HG03060 (cell line): ENCODE data around the gene SCART1.
"Not testable (repeated sequence)": the region's sequence is repeated elsewhere in the genome, so short reads cannot be mapped to it uniquely, and the experiment has no call there.

ENCODE experiments used
- ATAC-seq: cut with Tn5 transposase; IDR thresholded peaks from one replicate; pipeline ENCODE4 v1.9.1; 2021; ENCODE audit warnings: low read depth, moderate number of reproducible peaks; ENCODE audit not compliant: unreplicated experiment

Gene SCART1

GRCh38 chr10:133467286-133467911 is 13.7 kb downstream of the SCART1 start:
- ATAC-seq, result no peak

DNA sequence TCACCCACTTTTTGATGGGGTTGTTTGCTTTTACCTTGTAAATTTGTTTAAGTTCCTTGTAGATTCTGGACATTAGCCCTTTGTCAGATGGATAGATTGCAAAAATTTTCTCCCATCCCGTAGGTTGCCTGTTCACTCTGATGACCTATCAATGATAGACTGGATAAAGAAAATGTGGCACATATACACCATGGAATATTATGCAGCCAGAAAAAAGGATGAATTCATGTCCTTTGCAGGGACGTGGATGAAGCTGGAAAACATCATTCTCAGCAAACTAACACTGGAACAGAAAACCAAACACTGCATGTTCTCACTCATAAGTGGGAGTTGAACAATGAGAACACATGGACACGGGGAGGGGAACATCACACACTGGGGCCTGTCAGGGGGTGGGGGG is 15.5 kb downstream of the SCART1 start:
- ATAC-seq, result not testable (repeated sequence)

- no peak for ATAC-seq
These were observed 17.8 kb downstream of the SCART1 start for GRCh38 chr10:133471300-133472109.

DNA sequence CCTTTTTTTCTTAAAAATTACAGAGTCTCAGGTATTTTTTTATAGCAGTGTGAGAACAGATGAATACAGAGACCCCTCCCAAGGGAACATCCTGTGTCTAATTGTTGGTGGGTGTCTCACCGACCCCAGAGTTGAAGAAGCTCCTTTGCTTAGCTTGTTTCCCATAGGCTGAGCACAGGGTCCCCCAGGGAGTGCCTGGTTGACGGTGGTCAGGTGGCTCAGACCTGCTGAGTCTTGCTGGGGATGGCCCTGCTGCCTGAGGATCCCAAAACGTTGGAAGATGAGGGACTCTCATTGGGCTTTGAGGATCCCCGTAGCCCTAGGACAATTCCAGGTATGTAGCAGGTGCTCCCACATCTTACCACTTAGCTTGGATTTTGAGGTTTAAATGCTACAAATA is 19.5 kb downstream of the SCART1 start:
- no peak for ATAC-seq

DNA sequence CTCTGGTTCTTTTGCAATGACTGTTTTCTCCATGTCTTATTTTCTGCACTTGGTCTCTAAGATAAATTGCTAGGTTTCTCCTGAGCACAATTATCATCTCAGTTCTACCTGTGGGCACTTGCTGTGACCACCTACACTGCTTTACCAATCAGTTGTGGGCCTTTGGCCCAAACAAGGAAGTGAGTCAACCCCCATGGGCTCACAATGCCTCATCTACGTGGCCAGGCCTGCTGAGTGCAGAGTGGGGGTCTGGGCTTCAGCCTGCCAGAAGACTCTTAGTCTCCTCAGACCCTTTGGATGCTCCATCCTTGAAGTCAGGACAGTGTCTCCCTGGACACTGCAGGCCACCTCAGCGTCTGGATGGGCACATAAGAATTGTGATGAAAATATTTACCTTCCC is 20.3 kb downstream of the SCART1 start:
- ATAC-seq, result no peak

- ATAC-seq, result no peak
These were observed 21.1 kb downstream of the SCART1 start for GRCh38 chr10:133474665-133475424.

- no peak for ATAC-seq
These were observed 21.6 kb downstream of the SCART1 start for GRCh38 chr10:133475425-133475734.

GRCh38 chr10:133475821-133476640 is 22.3 kb downstream of the SCART1 start:
- no peak for ATAC-seq

GRCh38 chr10:133476641-133476990 is 22.9 kb downstream of the SCART1 start:
- ATAC-seq, result no peak

DNA sequence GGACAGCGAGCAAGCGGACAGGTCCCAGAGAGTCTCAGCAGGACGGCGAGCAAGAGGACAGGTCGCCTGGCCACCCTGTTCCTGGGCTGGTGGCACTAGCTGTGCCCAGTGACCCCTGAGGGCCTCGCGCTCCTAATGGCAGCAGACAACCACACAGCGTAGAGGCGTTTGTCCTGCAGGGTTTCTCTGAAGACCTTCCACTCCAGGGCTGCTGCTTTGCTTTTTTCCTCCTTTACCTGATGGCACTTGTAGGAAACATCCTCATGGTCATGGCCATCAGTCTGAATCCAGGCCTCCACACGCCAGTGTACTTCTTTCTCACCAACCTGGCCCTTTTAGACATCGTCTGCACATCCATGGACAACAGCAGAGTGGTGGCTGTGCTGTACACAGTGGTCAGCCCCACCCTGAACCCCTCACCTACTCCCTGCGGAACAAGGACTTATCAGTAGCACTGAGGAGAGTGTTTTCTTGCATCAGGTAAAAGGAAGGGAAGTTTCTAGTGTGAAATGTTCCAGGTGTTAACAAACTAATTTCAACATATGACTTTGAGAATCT is 27.4 kb downstream of the SCART1 start:
- no peak for ATAC-seq

GRCh38 chr10:133481657-133482056 is 27.9 kb downstream of the SCART1 start:
- no peak for ATAC-seq

GRCh38 chr10:133484818-133485217 is 31.1 kb downstream of the SCART1 start:
- ATAC-seq, result no peak

DNA sequence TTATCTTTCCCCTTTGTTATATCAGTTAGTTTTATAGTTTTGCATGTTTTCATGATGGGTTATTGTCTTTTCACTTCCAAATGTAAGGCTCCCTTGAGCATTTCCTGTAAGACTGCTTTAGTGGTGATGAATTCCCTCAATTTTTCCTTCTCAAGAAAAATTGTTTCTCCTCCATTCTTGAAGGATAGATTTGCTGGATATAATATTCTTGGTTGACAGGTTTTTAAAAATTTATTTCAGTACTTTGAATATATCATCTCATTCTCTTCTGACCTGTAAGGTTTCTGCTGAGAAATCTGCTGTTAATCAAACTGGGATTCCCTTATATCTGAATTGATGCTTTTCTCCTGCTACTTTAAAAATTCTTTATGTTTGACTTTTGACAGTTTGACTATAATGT is 33.3 kb downstream of the SCART1 start:
- ATAC-seq, result no peak

GRCh38 chr10:133488354-133488753 is 34.6 kb downstream of the SCART1 start:
- ATAC-seq, result no peak

DNA sequence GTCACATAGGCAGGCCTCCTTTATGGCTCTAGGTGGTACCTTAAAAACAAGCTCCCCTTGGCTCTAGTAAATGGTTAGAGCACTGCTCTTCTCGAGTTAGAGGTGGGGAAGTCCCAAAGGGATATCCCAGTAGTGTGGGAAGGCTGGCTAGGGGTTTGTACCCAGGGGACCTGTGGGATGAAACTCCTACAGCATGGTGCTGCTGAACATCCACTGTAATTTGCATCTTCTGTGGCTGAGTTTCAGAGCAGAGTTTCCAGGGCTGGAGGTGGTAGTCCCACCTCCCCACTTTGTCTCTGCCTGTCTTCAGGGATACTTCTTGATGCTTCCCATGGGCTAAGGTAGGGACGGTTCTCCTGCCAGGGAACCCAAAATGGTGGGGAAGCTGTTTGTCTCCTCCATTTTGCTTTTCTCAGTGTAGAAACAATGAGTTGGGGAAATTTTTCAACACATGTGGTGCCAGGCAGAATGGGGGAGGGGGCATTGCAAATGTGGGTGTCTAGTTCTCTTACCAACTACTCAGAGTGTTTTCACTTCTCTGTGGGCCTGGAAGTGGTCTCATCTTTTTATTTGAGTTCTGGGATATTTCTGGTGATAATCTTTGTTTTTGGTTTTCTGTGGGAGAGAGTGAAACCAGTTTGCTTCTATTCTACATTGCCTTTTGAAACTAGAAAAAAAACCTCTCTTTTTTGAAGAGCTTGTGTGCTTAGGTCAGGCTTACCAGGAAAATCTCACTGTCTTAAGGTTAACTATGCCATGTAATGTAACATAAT is 36.3 kb downstream of the SCART1 start:
- no peak for ATAC-seq

DNA sequence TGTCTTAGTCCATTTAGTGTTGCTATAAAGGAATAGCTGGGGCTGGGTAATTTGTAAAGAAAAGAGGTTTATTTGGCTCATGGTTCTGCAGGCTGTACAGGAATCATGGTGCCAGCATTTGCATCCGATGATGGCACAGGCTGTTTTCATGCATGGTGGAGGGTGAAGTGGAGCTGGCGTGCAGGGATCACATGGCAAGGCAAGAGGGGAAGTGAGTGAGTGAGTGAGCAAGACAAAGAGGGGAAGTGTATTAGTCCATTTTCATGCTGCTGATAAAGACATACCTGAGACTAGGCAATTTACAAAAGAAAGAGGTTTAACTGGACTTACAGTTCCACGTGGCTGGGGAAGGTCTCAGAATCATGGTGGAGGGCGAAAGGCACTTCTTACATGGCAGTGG is 39.8 kb downstream of the SCART1 start:
- not testable (repeated sequence) for ATAC-seq

- not testable (repeated sequence) for ATAC-seq
These were observed 43.6 kb downstream of the SCART1 start for GRCh38 chr10:133497363-133497762.

GRCh38 chr10:133499176-133499575 is 45.4 kb downstream of the SCART1 start:
- ATAC-seq, result not testable (repeated sequence)

GRCh38 chr10:133500897-133501296 is 47.2 kb downstream of the SCART1 start:
- not testable (repeated sequence) for ATAC-seq

DNA sequence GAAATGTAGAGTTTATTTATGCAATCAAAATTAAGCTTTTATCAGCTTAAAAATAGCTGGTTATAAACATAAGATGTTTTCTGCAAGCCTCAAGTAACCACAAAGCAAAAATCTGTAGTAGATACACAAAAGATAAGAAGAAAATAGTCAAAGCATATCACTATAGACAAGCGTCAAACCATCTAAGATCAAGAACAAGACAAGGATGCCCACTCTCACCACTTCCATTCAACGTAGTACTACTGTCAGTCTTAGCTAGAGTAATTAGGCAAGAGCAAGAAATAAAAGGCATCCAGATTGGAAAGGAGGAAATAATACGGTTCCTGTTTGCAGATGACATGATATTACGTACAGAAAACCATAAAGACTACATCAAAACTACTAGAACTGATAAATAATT is 56.0 kb downstream of the SCART1 start:
- no peak for ATAC-seq
